Measurements from ENCODE around the gene NOP56. TPM values are rescaled to one million over a fixed set of nuclear protein-coding genes. Genes with fewer than 3 reads are reported as not detected.

NOP56 gene
- total RNA-seq, 5 donors from 2014 or later (not counting 1 experiment from before 2014, with no cell fraction given) = 243 to 279 (median 270) TPM

- H3K9me3 ChIP-seq = no peaks in the 10 kb centered on the region
Measured at GRCh38 chr20:2657674-2658073, 5.2 kb downstream of the NOP56 start.

GRCh38 chr20:2658414-2659354, 6.3 kb downstream of the NOP56 start:
- peaks cover 77% of the 10 kb centered on the region for H3K36me3 Mint-ChIP-seq
- ChIA-PET POLR2A (no interaction called here), CTCF (no interaction called here)
- H3K9me3 ChIP-seq = no peaks in the 10 kb centered on the region
- peaks cover 36 to 41% (median 40%) of the 10 kb centered on the region in 3 donors for H3K4me1 Mint-ChIP-seq
- no peak overlapping the region for H3K4me3 Mint-ChIP-seq
- H3K9me3 Mint-ChIP-seq = no peaks in the 10 kb centered on the region
- H3K27me3 ChIP-seq (replicated peaks in 1 of 2; ENCODE audit: control insufficient read depth in 2 of 2, extremely low read depth in 1 of 2, insufficient read depth in 2 of 2, low read length in 1 of 2) = no peaks in the 10 kb centered on the region
- H3K27ac ChIP-seq (ENCODE audit: low read length) = no peak overlapping the region
- H3K4me3 ChIP-seq (ENCODE audit: control insufficient read depth in 1 of 2, extremely low read depth in 1 of 2, low read length in 1 of 2) = no peak overlapping the region
- DNase-seq (no peak), ATAC-seq (replicated peaks in 1 of 4) (peak in 2 of 4 experiments; percentile 21 to 31)
- H3K4me1 ChIP-seq (ENCODE audit: control insufficient read depth in 1 of 2, extremely low read depth in 1 of 2, insufficient read depth in 2 of 2, low read length in 2 of 2) = peaks cover 10 to 25% of the 10 kb centered on the region in 2 experiments
- 76% methylated on average over 10 of the region's 13 CpGs for WGBS (ENCODE audit: insufficient coverage)
- peaks cover 48 to 88% of the 10 kb centered on the region in 2 donors for H3K36me3 ChIP-seq (ENCODE audit: control insufficient read depth in 2 of 2, extremely low read depth in 1 of 2, insufficient read depth in 1 of 2, low read length in 1 of 2)
- no peaks in the 10 kb centered on the region for H3K27me3 Mint-ChIP-seq
- peak overlapping the region; percentile 45 to 53 for H3K27ac Mint-ChIP-seq

More at GRCh38 chr20:2657674-2658073, 5.2 kb downstream of the NOP56 start:
- Histone ChIP-seq H3K36me3 (ENCODE audit: control insufficient read depth in 2 of 2, extremely low read depth in 1 of 2, insufficient read depth in 1 of 2, low read length in 1 of 2) (peaks cover 48 to 83% of the 10 kb centered on the region in 2 donors), H3K4me3 (ENCODE audit: control insufficient read depth in 1 of 2, extremely low read depth in 1 of 2, low read length in 1 of 2) (no peak overlapping the region), H3K27me3 (replicated peaks in 1 of 2; ENCODE audit: control insufficient read depth in 2 of 2, extremely low read depth in 1 of 2, insufficient read depth in 2 of 2, low read length in 1 of 2) (no peaks in the 10 kb centered on the region), H3K4me1 (ENCODE audit: control insufficient read depth in 1 of 2, extremely low read depth in 1 of 2, insufficient read depth in 2 of 2, low read length in 2 of 2) (peaks cover 9 to 23% of the 10 kb centered on the region in 2 experiments), H3K27ac (ENCODE audit: low read length) (no peak overlapping the region)
- WGBS (ENCODE audit: insufficient coverage) = no CpG with 5 or more reads among the region's 5 CpGs
- H3K4me3 Mint-ChIP-seq = no peak overlapping the region
- CTCF ChIA-PET = no interaction called here
- no peaks in the 10 kb centered on the region for H3K27me3 Mint-ChIP-seq
- POLR2A ChIA-PET = no interaction called here
- peaks cover 77% of the 10 kb centered on the region for H3K36me3 Mint-ChIP-seq
- DNase-seq (no peak), ATAC-seq (replicated peaks in 1 of 4) (no peak)
- no peaks in the 10 kb centered on the region for H3K9me3 Mint-ChIP-seq
- peaks cover 31 to 44% (median 38%) of the 10 kb centered on the region in 3 donors for H3K4me1 Mint-ChIP-seq
- H3K27ac Mint-ChIP-seq = no peak overlapping the region

GRCh38 chr20:2659547-2659946, 7.1 kb downstream of the NOP56 start:
- H3K27me3 ChIP-seq (replicated peaks in 1 of 2; ENCODE audit: control insufficient read depth in 2 of 2, extremely low read depth in 1 of 2, insufficient read depth in 2 of 2, low read length in 1 of 2) = no peaks in the 10 kb centered on the region
- H3K9me3 ChIP-seq = no peaks in the 10 kb centered on the region
- no peak for DNase-seq
- H3K4me1 Mint-ChIP-seq = peaks cover 32 to 40% (median 40%) of the 10 kb centered on the region in 3 donors
- H3K27me3 Mint-ChIP-seq = no peaks in the 10 kb centered on the region
- H3K27ac ChIP-seq (ENCODE audit: low read length) = no peak overlapping the region
- H3K9me3 Mint-ChIP-seq = no peaks in the 10 kb centered on the region
- CTCF ChIA-PET = no interaction called here
- POLR2A ChIA-PET = no interaction called here
- H3K36me3 ChIP-seq (ENCODE audit: control insufficient read depth in 2 of 2, extremely low read depth in 1 of 2, insufficient read depth in 1 of 2, low read length in 1 of 2) = peaks cover 48 to 82% of the 10 kb centered on the region in 2 donors
- peaks cover 5 to 21% of the 10 kb centered on the region in 2 experiments for H3K4me1 ChIP-seq (ENCODE audit: control insufficient read depth in 1 of 2, extremely low read depth in 1 of 2, insufficient read depth in 2 of 2, low read length in 2 of 2)
- 95% methylated on average over 8 of the region's 10 CpGs for WGBS (ENCODE audit: insufficient coverage)
- no peak overlapping the region for H3K27ac Mint-ChIP-seq
- ATAC-seq (replicated peaks in 1 of 4) = no peak
- H3K36me3 Mint-ChIP-seq = peaks cover 74% of the 10 kb centered on the region
- no peak overlapping the region for H3K4me3 ChIP-seq (ENCODE audit: control insufficient read depth in 1 of 2, extremely low read depth in 1 of 2, low read length in 1 of 2)
- H3K4me3 Mint-ChIP-seq = no peak overlapping the region

GRCh38 chr20:2663364-2663886, 11.0 kb downstream of the NOP56 start:
- WGBS (ENCODE audit: insufficient coverage) = 8% methylated on average over 4 of the region's 13 CpGs
- Histone ChIP-seq H3K27me3 (replicated peaks in 1 of 2; ENCODE audit: control insufficient read depth in 2 of 2, extremely low read depth in 1 of 2, insufficient read depth in 2 of 2, low read length in 1 of 2) (no peaks in the 10 kb centered on the region), H3K4me3 (ENCODE audit: control insufficient read depth in 1 of 2, extremely low read depth in 1 of 2, low read length in 1 of 2) (peak overlapping the region; percentile 84 to 85), H3K4me1 (ENCODE audit: control insufficient read depth in 1 of 2, extremely low read depth in 1 of 2, insufficient read depth in 2 of 2, low read length in 2 of 2) (peaks cover 7 to 18% of the 10 kb centered on the region in 2 experiments), H3K27ac (ENCODE audit: low read length) (peak overlapping the region; percentile 97), H3K9me3 (no peaks in the 10 kb centered on the region), H3K36me3 (ENCODE audit: control insufficient read depth in 2 of 2, extremely low read depth in 1 of 2, insufficient read depth in 1 of 2, low read length in 1 of 2) (peaks cover 22 to 43% of the 10 kb centered on the region in 2 donors)
- Mint-ChIP-seq H3K27ac (peak overlapping the region; percentile 83 to 86), H3K9me3 (no peaks in the 10 kb centered on the region), H3K27me3 (peaks cover 0 to 3% of the 10 kb centered on the region in 2 donors), H3K4me1 (peaks cover 22 to 28% (median 23%) of the 10 kb centered on the region in 3 donors), H3K4me3 (peak overlapping the region; percentile 86 to 93 (median 91)), H3K36me3 (peaks cover 39% of the 10 kb centered on the region)
- ATAC-seq (replicated peaks in 1 of 4) (no peak), DNase-seq (no peak)
- POLR2A ChIA-PET = interaction anchor here in 1 of 2 donors (0.9 to 3.2 kb wide), 3 partner anchors 10 to 12 kb away, joined by 4 to 20 read pairs (median 4); partner anchors contain the start of gene NOP56
- CTCF ChIA-PET = interaction anchor here (0.6 to 1.3 kb wide), 2 partner anchors 11 kb away, joined by 3 to 12 read pairs; partner anchors contain the start of gene NOP56 (in 1 of the 2)

DNA sequence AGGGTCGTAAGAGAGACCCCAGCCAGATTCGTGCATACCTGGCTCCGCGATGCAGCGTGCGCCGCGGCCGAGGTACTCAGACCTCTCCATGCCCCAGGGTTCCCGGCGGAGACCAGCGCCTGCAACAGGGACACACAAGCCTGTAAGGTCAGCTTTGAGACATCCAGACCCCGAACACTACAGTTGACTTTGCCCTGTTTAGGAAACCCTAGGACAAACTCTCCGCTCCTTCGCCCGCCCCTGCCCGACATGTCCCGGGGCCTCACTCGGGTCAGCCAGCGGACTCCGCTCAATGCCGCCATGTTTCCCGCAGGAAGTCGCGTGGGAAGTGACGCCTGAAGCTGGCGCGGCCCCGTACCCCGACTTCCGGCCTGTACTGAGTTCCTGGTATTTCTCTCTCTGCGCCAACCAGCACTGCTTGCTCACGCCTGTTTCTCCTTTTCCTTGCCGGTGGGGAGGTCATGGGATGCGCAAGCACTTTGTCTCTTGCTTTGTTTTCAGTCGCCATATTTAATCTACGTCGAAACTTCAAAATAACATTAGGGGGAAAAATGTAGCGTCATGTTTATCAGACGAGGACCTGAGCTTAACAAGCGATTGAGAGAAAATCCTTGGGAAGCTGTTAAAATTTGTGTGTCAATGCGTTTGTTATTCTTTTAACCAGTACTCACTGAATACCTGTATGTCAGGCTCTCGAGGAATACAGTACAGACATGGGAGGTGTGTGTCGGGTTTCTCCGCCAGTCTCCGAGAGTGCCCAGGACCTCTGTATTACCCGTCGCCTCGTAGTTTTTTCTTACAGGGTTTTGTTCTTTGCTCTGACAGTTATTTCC, 11.7 kb downstream of the NOP56 start, which contains the start of gene IDH3B:
Gene IDH3B (minus strand): TSS at position 330 of the 833 bp plus-strand sequence. CDS start 28 bp downstream, at position 302.
- ChIA-PET POLR2A (interaction anchor here in 1 of 2 donors (0.6 to 3.2 kb wide), 4 partner anchors 11 to 1323 kb away, joined by 3 to 20 read pairs (median 4); partner anchors contain the start of gene NOP56), CTCF (interaction anchor here (0.6 to 1.3 kb wide), 5 partner anchors 10 to 217 kb away, joined by 3 to 12 read pairs (median 3); partner anchors contain the start of gene NOP56 (in 1 of the 2))
- H3K27ac ChIP-seq (ENCODE audit: low read length) = peak within 1 kb of the TSS; percentile 97
- peak within 1 kb of the TSS; percentile 86 to 93 (median 91) for H3K4me3 Mint-ChIP-seq
- H3K9me3 ChIP-seq = no peaks in the 10 kb centered on the region
- H3K36me3 ChIP-seq (ENCODE audit: control insufficient read depth in 2 of 2, extremely low read depth in 1 of 2, insufficient read depth in 1 of 2, low read length in 1 of 2) = peaks cover 15 to 36% of the 10 kb centered on the region in 2 donors
- ATAC-seq (replicated peaks in 1 of 4) (peak; percentile 93 to 99 (median 94)), DNase-seq (peak; percentile 78 to 94 (median 91))
- H3K9me3 Mint-ChIP-seq = no peaks in the 10 kb centered on the region
- peak within 1 kb of the TSS; percentile 98 to 99 for H3K27ac Mint-ChIP-seq
- peaks cover 32% of the 10 kb centered on the region for H3K36me3 Mint-ChIP-seq
- WGBS (ENCODE audit: insufficient coverage) = 12% methylated on average over 35 of the region's 49 CpGs
- peaks cover 7 to 18% of the 10 kb centered on the region in 2 experiments for H3K4me1 ChIP-seq (ENCODE audit: control insufficient read depth in 1 of 2, extremely low read depth in 1 of 2, insufficient read depth in 2 of 2, low read length in 2 of 2)
- peaks cover 22 to 28% (median 23%) of the 10 kb centered on the region in 3 donors for H3K4me1 Mint-ChIP-seq
- peaks cover 0 to 5% of the 10 kb centered on the region in 2 donors for H3K27me3 Mint-ChIP-seq
- peak within 1 kb of the TSS; percentile 84 to 85 for H3K4me3 ChIP-seq (ENCODE audit: control insufficient read depth in 1 of 2, extremely low read depth in 1 of 2, low read length in 1 of 2)
- no peaks in the 10 kb centered on the region for H3K27me3 ChIP-seq (replicated peaks in 1 of 2; ENCODE audit: control insufficient read depth in 2 of 2, extremely low read depth in 1 of 2, insufficient read depth in 2 of 2, low read length in 1 of 2)

Measured in T-cell (primary cell).